Cardiac muscle cell (in vitro differentiated cells and primary cell): ENCODE results near the gene CKAP5. TPM values are rescaled to one million over a fixed set of nuclear protein-coding genes. Genes with fewer than 3 reads are reported as not detected.
A peak's percentile ranks its signal among the peaks of the same experiment; 100 is the strongest.
"Not testable (repeated sequence)": the region's sequence is repeated elsewhere in the genome, so short reads cannot be mapped to it uniquely, and the experiment has no call there.

Source experiments
- DNase-seq, 2 donors: peaks; one replicate each; pipeline versions ENCODE4 v3.0.0 to v3.0.0-alpha.2; 2010 to 2017; ENCODE audit warnings: low read depth in 1 of 2, low spot score in 1 of 2
- H3K27ac ChIP-seq: fragments of 200-600 bp; sonication (generic); 2 replicates; pipeline ENCODE4 v1.5.1; 2016
- H3K27me3 ChIP-seq: fragments of 200-600 bp; sonication (generic); 2 replicates; pipeline ENCODE4 v1.6.0; 2016; ENCODE audit warnings: control low read depth
- H3K36me3 ChIP-seq: fragments of 200-600 bp; sonication (generic); 2 replicates; pipeline ENCODE4 v1.5.1; 2016; ENCODE audit warnings: control low read depth
- H3K4me1 ChIP-seq: fragments of 200-600 bp; sonication (generic); 2 replicates; pipeline ENCODE4 v1.8.1; 2017; ENCODE audit warnings: low read depth, mild to moderate bottlenecking, mixed run types
- H3K4me3 ChIP-seq: fragments of 200-600 bp; sonication (generic); 2 replicates; pipeline ENCODE4 v1.5.1; 2016; ENCODE audit warnings: mild to moderate bottlenecking
- H3K9me3 ChIP-seq: fragments of 200-600 bp; sonication (generic); 2 replicates; pipeline ENCODE4 v1.5.1; 2017; ENCODE audit warnings: low read depth, mild to moderate bottlenecking, control low read depth
- polyA plus RNA-seq: library from polyadenylated mRNA; unstranded; fragments of >200 nt; fragmentation: Nextera tagmentation; extraction: Ambion mirVana; gene quantifications from 2 replicates; pipeline ENCODE4 v1.2.1, GENCODE V29; 2016
- total RNA-seq: library from RNA; depleted of rRNA; stranded (reverse); fragments of >200 nt; gene quantifications from 2 replicates; pipeline ENCODE4 v1.2.3, GENCODE V29; 2016
- TF ChIP-seq, protein P1 (sequence below): IDR thresholded peaks from 2 replicates; pipeline ENCODE4 v1.5.1; 2012; ENCODE audit warnings: low read depth, mild to moderate bottlenecking, low read length

The CKAP5 gene
- total and polyA plus RNA-seq, 2 experiments from 2014 or later, result 38.1 to 122 TPM

DNA sequence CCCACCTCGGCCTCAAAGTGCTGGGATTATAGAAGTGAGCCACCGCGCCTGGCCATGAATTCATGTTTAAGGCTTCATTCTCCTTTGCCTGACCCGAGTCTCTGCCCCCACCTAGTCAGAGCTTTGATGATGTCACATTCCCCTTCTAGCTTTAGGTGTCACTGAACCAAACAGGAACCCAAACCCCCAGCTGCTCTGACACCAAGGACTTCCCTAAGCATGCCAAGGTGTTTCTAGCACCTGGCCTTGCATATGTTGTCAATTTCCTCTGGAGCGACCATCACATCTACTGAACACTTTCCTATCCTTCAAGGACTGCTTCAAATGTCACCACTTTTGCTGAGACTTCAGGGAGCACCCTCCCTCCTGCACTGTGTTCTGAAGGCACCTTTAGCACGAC, 124.8 kb downstream of the CKAP5 start:
- H3K36me3 ChIP-seq, result no peaks in the 10 kb centered on the region
- TF ChIP-seq, protein P1, sequence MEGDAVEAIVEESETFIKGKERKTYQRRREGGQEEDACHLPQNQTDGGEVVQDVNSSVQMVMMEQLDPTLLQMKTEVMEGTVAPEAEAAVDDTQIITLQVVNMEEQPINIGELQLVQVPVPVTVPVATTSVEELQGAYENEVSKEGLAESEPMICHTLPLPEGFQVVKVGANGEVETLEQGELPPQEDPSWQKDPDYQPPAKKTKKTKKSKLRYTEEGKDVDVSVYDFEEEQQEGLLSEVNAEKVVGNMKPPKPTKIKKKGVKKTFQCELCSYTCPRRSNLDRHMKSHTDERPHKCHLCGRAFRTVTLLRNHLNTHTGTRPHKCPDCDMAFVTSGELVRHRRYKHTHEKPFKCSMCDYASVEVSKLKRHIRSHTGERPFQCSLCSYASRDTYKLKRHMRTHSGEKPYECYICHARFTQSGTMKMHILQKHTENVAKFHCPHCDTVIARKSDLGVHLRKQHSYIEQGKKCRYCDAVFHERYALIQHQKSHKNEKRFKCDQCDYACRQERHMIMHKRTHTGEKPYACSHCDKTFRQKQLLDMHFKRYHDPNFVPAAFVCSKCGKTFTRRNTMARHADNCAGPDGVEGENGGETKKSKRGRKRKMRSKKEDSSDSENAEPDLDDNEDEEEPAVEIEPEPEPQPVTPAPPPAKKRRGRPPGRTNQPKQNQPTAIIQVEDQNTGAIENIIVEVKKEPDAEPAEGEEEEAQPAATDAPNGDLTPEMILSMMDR, result no peak
- H3K27ac ChIP-seq, result no peak overlapping the region
- no peaks in the 10 kb centered on the region for H3K4me1 ChIP-seq
- no peaks in the 10 kb centered on the region for H3K9me3 ChIP-seq
- DNase-seq, result no peak
- no peak overlapping the region for H3K4me3 ChIP-seq
- no peaks in the 10 kb centered on the region for H3K27me3 ChIP-seq

DNA sequence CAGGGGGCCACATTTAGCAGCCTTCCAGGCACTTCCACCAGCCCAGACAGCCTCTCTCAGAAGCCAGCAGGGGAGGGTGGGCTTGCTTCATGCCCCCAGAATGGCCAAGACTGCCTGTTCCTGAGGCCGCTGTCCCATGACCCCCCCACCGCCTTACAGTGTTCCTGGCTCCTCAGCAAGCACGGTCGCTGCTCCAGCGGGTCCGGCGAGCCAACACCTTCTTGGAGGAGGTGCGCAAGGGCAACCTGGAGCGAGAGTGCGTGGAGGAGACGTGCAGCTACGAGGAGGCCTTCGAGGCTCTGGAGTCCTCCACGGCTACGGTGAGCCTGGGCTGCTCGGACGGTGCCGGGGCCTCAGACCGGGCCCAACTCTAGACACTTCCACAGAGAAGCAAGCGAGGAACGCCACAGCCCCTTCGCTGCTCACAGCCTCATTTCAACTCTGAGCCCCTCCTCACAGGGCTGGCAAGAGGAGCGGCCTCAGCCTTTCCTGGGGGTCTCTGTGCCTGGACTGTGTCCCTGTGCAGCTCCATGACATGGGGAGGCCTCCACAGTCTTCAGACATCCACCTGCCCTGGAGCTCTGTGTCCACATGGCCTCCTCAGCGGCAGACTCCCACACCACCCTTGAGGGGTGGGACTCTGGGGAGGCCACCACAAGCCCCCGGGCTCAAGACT, 126.4 kb downstream of the CKAP5 start:
- Histone ChIP-seq H3K27ac (no peak overlapping the region), H3K9me3 (no peaks in the 10 kb centered on the region), H3K36me3 (no peaks in the 10 kb centered on the region), H3K4me1 (no peaks in the 10 kb centered on the region), H3K27me3 (no peaks in the 10 kb centered on the region), H3K4me3 (no peak overlapping the region)
- no peak for DNase-seq
- TF ChIP-seq, protein P1, result no peak

DNA sequence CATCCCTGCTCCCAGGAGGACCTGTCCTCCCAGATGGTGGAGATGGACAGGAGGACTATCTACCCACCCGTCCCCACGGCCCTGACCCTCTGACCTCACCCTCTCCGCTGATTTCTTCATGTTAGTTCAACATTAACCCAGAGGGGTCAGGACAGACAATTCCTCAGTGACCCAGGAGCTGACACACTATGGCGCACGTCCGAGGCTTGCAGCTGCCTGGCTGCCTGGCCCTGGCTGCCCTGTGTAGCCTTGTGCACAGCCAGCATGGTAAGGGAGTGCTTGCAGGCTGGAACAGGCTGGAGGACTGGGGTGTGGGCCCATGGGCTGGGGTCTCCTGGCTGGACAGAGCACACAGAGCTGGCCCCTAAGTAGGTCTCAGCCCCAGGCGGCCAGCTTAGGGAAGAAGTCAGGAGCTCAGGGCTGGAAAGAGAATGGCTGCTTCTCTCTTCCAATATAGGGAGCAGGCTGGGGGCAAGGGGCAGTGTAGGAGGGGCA, 127.0 kb downstream of the CKAP5 start, which contains the start of gene F2:
Gene F2 (plus strand): TSS at position 166 of the 495 bp plus-strand sequence. CDS start 23 bp downstream, at position 189.
- TF ChIP-seq, protein P1, result no peak
- Histone ChIP-seq H3K4me1 (no peaks in the 10 kb centered on the region), H3K27me3 (no peaks in the 10 kb centered on the region), H3K9me3 (no peaks in the 10 kb centered on the region), H3K36me3 (no peaks in the 10 kb centered on the region), H3K4me3 (no peak within 1 kb of the TSS), H3K27ac (no peak within 1 kb of the TSS)
- DNase-seq, result no peak

DNA sequence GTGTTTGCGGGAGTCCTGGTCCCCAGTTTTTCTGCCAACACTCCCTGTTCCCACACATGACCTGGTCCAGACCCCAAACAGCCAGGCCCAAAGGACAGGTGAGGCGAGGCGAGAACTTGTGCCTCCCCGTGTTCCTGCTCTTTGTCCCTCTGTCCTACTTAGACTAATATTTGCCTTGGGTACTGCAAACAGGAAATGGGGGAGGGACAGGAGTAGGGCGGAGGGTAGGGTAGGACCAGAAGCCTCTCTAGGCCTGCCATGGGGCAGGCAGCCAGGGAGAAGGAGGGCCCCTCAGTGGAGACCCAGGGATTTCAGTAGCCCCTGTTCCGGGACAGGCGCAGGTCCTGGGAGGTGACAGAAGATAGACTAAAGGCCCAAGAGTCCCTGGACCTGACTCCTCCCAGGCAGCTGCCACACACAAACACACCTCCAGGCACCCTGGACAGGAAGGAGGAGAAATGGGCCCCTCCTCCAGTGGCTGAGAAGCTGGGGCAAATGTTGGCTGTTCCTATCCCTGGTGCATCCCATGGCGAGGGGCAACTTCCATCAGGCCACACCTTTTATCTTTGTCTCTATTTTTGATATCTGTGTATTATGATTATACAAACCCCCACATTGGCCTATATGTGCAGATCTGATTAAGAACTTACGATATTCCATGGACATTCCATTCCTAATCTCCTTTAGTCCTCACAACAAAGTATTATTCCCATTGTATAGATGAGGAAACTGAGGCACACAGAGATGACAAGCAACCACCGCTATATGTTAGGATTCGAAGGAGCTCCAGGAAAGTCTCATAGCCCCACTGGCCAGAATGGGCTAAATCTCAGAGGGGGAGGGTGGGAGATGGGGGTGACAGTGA, 127.7 kb downstream of the CKAP5 start:
- Histone ChIP-seq H3K27me3 (no peaks in the 10 kb centered on the region), H3K4me1 (no peaks in the 10 kb centered on the region), H3K9me3 (no peaks in the 10 kb centered on the region), H3K36me3 (no peaks in the 10 kb centered on the region), H3K27ac (no peak overlapping the region), H3K4me3 (no peak overlapping the region)
- TF ChIP-seq, protein P1, result no peak
- peak in 1 of 2 donors; percentile 33 for DNase-seq

DNA sequence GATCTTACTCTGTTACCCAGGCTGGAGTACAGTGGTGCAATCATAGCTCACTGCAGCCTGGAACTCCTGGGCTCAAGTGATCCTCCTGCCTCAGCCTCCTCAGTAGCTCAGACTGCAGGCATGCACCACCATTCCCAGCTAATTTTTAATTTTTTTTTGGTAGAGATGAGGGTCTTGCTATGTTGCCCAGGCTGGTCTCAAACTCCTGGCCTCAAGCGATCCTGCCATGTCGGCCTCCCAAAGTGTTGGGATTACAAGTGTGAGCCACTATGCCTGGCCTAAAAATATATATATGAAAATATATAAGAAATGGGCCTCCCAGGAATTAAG, 128.3 kb downstream of the CKAP5 start:
- not testable (repeated sequence) for H3K36me3 ChIP-seq, H3K4me1 ChIP-seq, H3K27ac ChIP-seq, H3K9me3 ChIP-seq, H3K4me3 ChIP-seq, H3K27me3 ChIP-seq, DNase-seq
